Measurements from ENCODE around the gene ZNF672.

DNA sequence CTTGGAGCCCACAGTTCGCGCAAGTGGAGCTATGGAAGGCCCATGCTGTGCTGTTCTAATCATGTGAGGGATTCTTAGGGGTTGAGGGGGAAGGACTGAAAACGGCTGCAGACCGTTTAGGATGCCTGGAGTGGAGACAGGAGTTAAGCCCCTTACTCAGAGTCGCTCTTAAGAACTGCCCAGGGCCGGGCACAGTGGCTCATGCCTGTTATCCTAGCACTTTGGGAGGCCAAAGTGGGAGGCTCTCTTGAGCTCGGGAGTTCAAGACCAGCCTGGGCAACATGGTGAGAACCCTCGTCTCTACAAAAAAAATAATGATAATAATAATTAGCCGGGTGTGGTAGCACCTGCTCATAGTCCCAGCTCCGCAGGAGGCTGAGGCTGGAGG lies 1.1 kb downstream of the ZNF672 start:
- TF ChIP-seq, protein P1, sequence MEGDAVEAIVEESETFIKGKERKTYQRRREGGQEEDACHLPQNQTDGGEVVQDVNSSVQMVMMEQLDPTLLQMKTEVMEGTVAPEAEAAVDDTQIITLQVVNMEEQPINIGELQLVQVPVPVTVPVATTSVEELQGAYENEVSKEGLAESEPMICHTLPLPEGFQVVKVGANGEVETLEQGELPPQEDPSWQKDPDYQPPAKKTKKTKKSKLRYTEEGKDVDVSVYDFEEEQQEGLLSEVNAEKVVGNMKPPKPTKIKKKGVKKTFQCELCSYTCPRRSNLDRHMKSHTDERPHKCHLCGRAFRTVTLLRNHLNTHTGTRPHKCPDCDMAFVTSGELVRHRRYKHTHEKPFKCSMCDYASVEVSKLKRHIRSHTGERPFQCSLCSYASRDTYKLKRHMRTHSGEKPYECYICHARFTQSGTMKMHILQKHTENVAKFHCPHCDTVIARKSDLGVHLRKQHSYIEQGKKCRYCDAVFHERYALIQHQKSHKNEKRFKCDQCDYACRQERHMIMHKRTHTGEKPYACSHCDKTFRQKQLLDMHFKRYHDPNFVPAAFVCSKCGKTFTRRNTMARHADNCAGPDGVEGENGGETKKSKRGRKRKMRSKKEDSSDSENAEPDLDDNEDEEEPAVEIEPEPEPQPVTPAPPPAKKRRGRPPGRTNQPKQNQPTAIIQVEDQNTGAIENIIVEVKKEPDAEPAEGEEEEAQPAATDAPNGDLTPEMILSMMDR (IDR thresholded peaks at IDR 0.05; ENCODE audit: poor library complexity): no peak
- TF ChIP-seq EZH2 (IDR thresholded peaks at IDR 0.05; ENCODE audit: borderline replicate concordance) (no peak), EZH2phosphoT487 (IDR thresholded peaks at IDR 0.05; ENCODE audit: low read depth, severe bottlenecking, unreplicated experiment) (no peak)
